Effector CD8-positive, alpha-beta T cell (primary cell): ENCODE data around the gene CALML5.

Experiments used
- DNase-seq: peaks from one replicate; lab custom pipeline; 2025; lab: John Stamatoyannopoulos, UW

Gene CALML5

GRCh38 chr10:5462841-5463293, 36.5 kb downstream of the CALML5 start:
- no peak for DNase-seq

GRCh38 chr10:5461914-5462840, 37.2 kb downstream of the CALML5 start:
- DNase-seq = no peak

GRCh38 chr10:5461203-5461588, 38.2 kb downstream of the CALML5 start:
- DNase-seq = no peak

- no peak for DNase-seq
These were observed 38.7 kb downstream of the CALML5 start for GRCh38 chr10:5460468-5461202.

- no peak for DNase-seq
These were observed 40.2 kb downstream of the CALML5 start for GRCh38 chr10:5458949-5459747.

- DNase-seq = no peak
These were observed 40.9 kb downstream of the CALML5 start for GRCh38 chr10:5458425-5458824.

- DNase-seq = no peak
These were observed 41.6 kb downstream of the CALML5 start for GRCh38 chr10:5457741-5458140.

GRCh38 chr10:5456563-5456962, 42.8 kb downstream of the CALML5 start:
- DNase-seq = no peak

GRCh38 chr10:5453749-5454489, 45.5 kb downstream of the CALML5 start:
- no peak for DNase-seq

GRCh38 chr10:5450605-5451384, 48.6 kb downstream of the CALML5 start:
- DNase-seq = no peak

- no peak for DNase-seq
These were observed 49.5 kb downstream of the CALML5 start for GRCh38 chr10:5449823-5450222.

GRCh38 chr10:5449227-5449626, 50.1 kb downstream of the CALML5 start:
- DNase-seq = no peak
